ENCODE measurements around the gene FARP1.

Gene FARP1

DNA sequence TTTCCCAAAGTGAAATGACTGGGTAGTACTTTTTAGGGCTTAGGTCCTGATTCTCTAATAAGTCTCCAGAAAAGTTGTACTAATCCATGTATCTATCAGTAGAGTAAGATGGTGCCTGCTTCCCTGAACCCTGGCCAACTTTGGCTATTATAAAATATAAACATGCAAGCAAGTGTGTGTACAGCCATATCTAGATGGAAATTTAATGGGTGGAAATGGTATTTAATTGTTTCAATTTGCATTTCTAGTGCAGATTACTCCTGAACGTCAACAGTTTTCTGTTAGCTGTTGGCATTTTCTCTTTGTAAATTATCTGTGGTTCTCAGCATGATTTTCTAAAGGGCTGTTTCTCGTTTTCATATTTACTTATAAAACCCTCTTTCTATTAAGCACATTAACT lies 221.3 kb downstream of the FARP1 start:
- H3K9me3 ChIP-seq (ENCODE audit: severe bottlenecking) = no peaks in the 10 kb centered on the region
- TF ChIP-seq, protein P1, sequence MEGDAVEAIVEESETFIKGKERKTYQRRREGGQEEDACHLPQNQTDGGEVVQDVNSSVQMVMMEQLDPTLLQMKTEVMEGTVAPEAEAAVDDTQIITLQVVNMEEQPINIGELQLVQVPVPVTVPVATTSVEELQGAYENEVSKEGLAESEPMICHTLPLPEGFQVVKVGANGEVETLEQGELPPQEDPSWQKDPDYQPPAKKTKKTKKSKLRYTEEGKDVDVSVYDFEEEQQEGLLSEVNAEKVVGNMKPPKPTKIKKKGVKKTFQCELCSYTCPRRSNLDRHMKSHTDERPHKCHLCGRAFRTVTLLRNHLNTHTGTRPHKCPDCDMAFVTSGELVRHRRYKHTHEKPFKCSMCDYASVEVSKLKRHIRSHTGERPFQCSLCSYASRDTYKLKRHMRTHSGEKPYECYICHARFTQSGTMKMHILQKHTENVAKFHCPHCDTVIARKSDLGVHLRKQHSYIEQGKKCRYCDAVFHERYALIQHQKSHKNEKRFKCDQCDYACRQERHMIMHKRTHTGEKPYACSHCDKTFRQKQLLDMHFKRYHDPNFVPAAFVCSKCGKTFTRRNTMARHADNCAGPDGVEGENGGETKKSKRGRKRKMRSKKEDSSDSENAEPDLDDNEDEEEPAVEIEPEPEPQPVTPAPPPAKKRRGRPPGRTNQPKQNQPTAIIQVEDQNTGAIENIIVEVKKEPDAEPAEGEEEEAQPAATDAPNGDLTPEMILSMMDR (IDR thresholded peaks at IDR 0.05; ENCODE audit: low read depth, low read length) = no peak
- H3K27me3 ChIP-seq (ENCODE audit: insufficient read depth, low read depth, severe bottlenecking) = no peaks in the 10 kb centered on the region
- peaks cover 13% of the 10 kb centered on the region for H3K36me3 ChIP-seq
- H3K27ac ChIP-seq = no peak overlapping the region
- H3K4me3 ChIP-seq (ENCODE audit: low read depth, low read length) = no peak overlapping the region
- DNase-seq = no peak

DNA sequence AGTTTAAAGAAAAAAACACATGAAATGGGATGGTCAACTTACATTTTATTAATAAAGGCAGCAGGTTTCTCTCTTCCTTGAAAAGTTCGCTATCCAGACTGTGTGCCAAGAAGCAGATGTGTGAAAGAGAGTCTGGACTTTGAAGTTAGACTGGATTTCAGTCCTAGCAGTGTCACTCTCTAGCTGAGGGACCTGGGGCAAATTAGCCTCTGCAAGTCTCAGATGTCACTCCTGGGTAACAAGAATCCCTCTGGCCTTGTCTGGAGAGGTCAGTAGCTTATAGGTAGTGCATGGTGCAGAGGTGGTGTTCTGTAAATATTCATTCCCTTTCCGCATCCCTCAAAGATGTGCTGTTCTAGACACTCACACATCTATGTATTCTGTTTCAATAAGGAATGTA lies 221.8 kb downstream of the FARP1 start:
- TF ChIP-seq, protein P1 (IDR thresholded peaks at IDR 0.05; ENCODE audit: low read depth, low read length) = no peak

DNA sequence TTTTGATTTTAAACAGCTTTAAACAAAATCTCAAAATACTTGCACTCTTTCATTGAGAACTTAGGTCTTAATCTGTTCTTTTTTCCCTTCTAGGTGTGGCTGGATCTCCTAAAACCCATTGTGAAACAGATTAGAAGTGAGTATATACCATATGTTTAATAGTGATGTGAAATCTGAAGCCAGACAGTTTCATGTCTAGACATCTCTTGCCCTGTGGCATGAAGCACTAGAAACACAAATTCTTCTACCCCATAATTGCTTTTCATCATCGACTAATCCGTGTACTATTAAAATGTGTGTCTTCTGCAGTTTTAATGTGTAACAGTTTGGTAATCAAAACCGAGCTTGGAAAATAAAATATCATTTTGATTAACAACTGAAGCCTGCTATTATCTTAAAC lies 222.4 kb downstream of the FARP1 start:
- Histone ChIP-seq H3K27me3 (ENCODE audit: insufficient read depth, low read depth, severe bottlenecking) (no peaks in the 10 kb centered on the region), H3K36me3 (peaks cover 23% of the 10 kb centered on the region), H3K4me3 (ENCODE audit: low read depth, low read length) (no peak overlapping the region), H3K27ac (0 out of 2 replicates have a peak overlapping the region, but pooled peaks have one; percentile 6), H3K9me3 (ENCODE audit: severe bottlenecking) (no peaks in the 10 kb centered on the region)
- no peak for DNase-seq
- TF ChIP-seq, protein P1 (IDR thresholded peaks at IDR 0.05; ENCODE audit: low read depth, low read length) = no peak

More for the DNA sequence above, 221.8 kb downstream of the FARP1 start:
- no peak for DNase-seq
- Histone ChIP-seq H3K36me3 (peaks cover 18% of the 10 kb centered on the region), H3K27ac (no peak overlapping the region), H3K4me3 (ENCODE audit: low read depth, low read length) (no peak overlapping the region), H3K9me3 (ENCODE audit: severe bottlenecking) (no peaks in the 10 kb centered on the region), H3K27me3 (ENCODE audit: insufficient read depth, low read depth, severe bottlenecking) (no peaks in the 10 kb centered on the region)

DNA sequence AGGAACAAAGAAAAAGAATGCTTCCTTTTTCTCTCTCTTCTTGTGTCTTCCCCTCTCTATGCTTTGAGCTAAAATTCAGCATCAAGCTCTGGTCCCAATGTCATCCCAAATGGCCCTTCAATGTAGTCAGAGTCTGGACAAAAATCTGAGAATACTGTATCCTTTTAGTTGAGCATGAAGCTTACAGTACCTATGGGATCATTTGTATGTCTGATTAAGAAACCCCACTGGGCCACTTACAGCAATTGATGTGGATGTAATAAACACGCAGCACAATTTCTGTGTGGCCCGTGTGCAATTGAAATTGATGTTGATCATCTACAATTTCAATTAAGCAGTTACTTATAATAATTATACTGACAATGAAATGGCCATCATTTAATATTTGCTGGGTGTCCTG lies 223.1 kb downstream of the FARP1 start:
- TF ChIP-seq, protein P1 (IDR thresholded peaks at IDR 0.05; ENCODE audit: low read depth, low read length) = no peak
- DNase-seq = no peak
- H3K27me3 ChIP-seq (ENCODE audit: insufficient read depth, low read depth, severe bottlenecking) = no peaks in the 10 kb centered on the region
- no peak overlapping the region for H3K4me3 ChIP-seq (ENCODE audit: low read depth, low read length)
- 0 out of 2 replicates have a peak overlapping the region, but pooled peaks have one; percentile 10 for H3K27ac ChIP-seq
- H3K9me3 ChIP-seq (ENCODE audit: severe bottlenecking) = no peaks in the 10 kb centered on the region
- peaks cover 23% of the 10 kb centered on the region for H3K36me3 ChIP-seq

DNA sequence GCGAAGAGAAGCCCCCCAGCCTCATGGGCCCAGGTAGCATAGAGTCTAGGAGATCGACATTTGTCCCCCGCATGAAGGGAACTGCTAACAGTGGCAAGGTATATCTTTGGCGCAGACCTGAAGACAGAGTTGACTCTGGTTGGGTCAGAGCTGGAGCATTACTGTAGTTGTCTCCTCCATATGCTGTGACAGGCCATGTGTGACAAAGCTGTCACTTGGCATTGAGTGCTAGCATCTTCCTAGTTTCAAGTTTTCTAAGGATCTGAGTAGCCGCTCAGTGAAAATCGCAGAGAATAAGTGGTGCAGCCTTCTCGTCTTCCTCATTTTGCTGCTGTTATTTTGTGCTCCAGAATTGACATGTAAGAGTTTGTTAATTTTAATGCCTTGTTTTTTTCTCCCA lies 223.5 kb downstream of the FARP1 start:
- H3K4me3 ChIP-seq (ENCODE audit: low read depth, low read length) = no peak overlapping the region
- H3K36me3 ChIP-seq = peaks cover 23% of the 10 kb centered on the region
- no peaks in the 10 kb centered on the region for H3K9me3 ChIP-seq (ENCODE audit: severe bottlenecking)
- 0 out of 2 replicates have a peak overlapping the region, but pooled peaks have one; percentile 10 for H3K27ac ChIP-seq
- no peaks in the 10 kb centered on the region for H3K27me3 ChIP-seq (ENCODE audit: insufficient read depth, low read depth, severe bottlenecking)
- DNase-seq = peak; percentile 32
- TF ChIP-seq, protein P1 (IDR thresholded peaks at IDR 0.05; ENCODE audit: low read depth, low read length) = no peak

DNA sequence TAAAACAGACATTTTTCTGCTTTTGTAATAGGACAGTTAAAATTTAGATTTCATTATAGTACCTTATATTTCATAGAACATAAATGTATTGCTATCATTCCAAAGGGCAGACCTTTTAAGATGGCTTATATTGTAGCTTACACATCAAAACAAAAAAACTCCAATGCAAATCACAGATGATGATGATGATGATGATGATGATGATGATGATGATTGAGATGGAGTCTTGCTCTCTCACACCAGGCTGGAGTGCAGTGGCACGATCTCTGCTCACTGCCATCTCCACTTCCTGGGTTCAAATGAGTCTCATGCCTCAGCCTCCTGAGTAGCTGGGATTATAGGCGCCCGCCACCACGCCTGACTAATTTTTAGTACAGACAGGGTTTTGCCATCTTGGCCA lies 224.1 kb downstream of the FARP1 start:
- no peaks in the 10 kb centered on the region for H3K9me3 ChIP-seq (ENCODE audit: severe bottlenecking)
- no peak overlapping the region for H3K27ac ChIP-seq
- TF ChIP-seq, protein P1 (IDR thresholded peaks at IDR 0.05; ENCODE audit: low read depth, low read length) = no peak
- H3K36me3 ChIP-seq = peaks cover 23% of the 10 kb centered on the region
- H3K27me3 ChIP-seq (ENCODE audit: insufficient read depth, low read depth, severe bottlenecking) = no peaks in the 10 kb centered on the region
- DNase-seq = no peak
- H3K4me3 ChIP-seq (ENCODE audit: low read depth, low read length) = no peak overlapping the region
